NOMO-1 (cell line): ENCODE results near the gene PTGFR.

Experiments used
- DNase-seq, 2 experiments: peaks; one replicate each; lab custom pipeline; 2025; ENCODE audit not compliant: unreplicated experiment in 2 of 2; lab: John Stamatoyannopoulos, UW

The PTGFR gene, protein sequence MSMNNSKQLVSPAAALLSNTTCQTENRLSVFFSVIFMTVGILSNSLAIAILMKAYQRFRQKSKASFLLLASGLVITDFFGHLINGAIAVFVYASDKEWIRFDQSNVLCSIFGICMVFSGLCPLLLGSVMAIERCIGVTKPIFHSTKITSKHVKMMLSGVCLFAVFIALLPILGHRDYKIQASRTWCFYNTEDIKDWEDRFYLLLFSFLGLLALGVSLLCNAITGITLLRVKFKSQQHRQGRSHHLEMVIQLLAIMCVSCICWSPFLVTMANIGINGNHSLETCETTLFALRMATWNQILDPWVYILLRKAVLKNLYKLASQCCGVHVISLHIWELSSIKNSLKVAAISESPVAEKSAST

DNA sequence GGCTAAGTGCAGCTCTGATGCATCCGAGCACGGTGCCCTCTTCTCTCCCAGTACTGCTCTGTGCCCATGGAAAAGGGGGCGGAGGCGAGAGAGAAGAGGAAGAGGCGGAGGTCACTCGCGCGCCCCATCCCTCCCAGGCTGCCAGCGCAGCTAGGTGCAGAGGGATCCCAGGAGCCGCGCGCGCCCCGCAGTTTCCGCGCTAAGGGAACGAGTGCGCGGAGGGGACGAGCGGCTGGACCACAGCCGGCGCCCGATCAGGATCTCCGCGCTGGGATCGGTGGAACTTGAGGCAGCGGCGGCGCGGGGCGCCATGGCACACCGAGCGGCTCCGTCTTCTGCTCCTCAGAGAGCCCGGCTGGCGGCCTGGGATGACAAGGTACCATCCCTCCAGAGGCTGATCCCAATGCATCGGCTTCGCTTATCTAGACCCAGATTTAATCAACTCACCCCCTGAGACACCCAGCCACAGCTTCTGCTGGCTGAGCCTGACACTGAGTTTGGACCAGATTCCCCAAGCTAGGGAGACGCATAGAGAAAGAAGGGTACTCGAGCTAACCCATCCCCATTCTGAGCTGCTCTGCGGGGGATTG lies at the start of gene PTGFR:
Gene PTGFR, plus strand, starts transcription at position 114 of the 590 bp plus-strand sequence. CDS start 1,770 bp downstream, outside the sequence.
- DNase-seq, result no peak

DNA sequence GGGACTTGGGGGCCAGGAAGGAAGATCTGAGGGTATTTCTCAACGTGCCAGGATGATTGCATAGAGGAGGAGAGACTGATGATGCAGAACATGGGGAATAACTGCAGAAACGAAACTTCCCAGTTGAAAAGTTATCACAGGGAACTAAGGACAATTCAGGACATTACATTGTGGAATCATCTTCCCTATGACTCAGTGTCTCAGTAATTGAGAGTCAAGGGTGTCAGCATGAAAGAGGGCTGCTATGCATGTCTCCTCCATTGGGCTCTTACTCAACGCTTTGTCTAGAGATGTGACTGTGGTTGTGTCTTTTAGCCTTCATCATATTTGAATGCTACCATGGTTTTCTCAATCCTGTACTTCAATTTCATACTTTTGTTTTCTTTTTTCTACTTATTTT lies 48.9 kb upstream of the PTGFR start:
- DNase-seq, result no peak

DNA sequence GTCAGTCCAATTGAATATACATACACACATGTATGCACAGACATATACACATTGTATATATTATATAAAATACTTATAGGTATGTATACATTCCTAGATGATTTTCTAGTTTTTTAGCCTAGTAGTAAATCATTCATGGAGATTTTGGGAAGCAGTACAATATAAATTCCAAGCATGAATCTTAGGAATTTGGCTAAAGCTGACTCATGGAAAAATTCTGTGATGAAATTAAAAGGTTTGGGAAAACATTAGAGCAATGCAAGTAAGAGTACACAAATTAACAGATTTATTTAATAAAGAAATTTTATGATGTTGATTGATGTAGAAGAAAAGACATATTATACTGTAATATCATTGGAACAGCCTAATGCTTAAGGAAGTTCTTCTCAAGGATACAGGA lies 43.7 kb upstream of the PTGFR start:
- no peak for DNase-seq

DNA sequence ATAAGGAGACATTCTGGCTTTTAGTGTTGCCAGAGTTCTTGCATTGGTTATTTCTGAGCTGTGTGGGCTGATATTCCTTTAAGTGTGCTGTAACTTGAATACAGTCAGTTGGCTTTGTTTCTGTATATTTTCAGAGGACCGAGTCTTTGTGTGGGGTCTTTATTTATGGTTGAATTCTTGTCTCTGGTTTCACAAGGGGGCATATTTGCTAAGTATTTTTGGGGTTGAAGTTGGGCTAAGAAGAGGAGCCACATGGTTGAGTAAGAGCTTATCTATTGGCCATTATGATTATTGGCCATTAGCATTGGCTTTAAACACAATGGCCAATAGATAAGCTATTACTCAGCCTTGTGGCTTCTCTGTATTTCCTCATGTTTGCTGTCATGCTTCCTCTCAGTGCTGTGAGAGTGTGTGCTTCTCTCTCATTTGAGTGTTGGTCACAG lies 26.3 kb upstream of the PTGFR start:
- DNase-seq, result no peak

DNA sequence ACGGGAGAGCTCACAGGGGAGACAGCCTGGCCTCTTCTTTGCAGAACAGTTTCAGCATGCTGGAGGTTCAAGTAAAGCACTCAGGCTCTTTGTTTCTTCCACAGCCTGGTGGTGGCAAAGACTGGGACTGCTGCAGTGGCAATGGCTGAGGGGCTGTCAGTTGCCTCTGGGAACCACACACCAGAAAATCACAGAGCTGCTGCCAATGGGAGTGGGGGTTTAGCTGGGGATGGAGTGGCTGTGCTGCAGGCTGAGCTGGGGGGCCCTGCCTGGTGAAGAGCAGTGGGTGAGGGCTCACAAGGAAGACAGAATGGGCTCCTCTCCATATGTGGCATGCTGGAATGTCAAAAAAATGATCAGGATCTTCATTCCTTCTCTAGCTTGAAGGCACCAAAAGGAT lies 25.6 kb upstream of the PTGFR start:
- no peak for DNase-seq

DNA sequence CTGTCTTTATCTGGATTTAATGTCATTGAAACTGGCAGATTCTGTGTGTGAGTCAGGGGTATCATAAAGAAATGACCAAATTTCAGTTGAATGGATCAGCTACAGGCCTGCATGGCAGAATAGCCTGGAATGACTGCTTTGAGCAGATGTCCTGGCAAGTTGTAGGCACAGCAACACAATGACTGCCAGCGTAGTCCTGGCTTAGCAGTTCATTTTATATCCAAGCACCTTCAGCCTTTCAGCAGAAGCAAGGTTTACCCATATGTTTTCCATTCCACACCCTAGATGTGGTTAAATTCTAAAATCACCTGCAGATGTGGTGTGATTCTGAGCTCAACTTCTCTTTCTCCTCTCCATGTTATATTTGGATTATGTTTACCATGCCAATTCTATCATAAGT lies 22.3 kb upstream of the PTGFR start:
- DNase-seq, result no peak

DNA sequence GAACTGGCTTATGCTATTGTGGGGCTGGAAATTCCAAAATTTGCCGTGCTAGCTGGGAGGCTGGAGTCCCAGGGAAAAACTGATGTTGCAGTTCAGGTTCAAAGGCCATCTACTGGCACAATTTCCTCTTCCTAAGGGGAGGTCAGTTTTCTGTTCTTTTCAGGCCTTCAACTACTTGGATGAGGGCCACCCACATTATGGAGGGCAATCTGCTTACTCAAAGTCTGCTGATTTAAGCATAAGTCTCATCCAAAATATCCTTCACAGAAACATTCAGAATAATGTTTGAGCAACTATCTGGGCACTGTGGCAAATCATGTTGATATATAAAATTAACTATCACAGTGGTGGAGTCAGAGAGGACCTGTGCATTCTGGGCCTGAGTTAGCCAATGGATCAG lies 21.2 kb upstream of the PTGFR start:
- no peak for DNase-seq

DNA sequence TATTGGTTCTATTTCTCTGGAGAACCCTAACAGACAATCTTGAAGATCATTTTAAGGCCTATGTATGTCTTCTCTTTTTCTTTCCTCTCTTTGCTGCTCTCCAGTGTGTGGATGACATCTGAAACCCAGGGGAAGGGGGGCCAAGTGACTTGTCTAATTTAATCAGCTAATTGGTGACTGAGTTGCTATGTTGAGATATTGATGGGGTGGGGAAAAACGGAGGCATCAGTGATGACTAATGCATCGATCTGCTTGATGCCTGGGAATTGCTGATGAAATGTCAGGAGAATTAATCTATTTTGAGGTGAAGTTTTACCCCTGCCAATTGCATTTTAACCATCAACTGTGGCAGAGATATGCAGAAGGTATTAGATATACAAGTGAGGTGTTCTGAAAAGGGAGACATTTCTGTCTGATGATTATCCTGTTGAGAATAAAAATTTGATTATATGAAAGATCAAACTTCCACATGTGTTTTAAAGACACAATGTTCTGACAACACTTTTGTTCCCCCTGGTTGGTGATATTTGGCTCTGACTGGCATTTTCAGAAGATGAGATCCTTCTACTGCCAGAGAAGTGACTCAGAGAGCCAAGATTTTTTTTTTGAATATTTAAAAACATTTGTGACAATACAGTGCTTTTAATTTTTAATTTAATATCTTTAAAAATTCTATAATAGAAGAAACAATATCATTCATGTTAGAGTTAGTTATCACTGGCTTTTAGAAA lies 18.7 kb upstream of the PTGFR start:
- DNase-seq, result no peak

DNA sequence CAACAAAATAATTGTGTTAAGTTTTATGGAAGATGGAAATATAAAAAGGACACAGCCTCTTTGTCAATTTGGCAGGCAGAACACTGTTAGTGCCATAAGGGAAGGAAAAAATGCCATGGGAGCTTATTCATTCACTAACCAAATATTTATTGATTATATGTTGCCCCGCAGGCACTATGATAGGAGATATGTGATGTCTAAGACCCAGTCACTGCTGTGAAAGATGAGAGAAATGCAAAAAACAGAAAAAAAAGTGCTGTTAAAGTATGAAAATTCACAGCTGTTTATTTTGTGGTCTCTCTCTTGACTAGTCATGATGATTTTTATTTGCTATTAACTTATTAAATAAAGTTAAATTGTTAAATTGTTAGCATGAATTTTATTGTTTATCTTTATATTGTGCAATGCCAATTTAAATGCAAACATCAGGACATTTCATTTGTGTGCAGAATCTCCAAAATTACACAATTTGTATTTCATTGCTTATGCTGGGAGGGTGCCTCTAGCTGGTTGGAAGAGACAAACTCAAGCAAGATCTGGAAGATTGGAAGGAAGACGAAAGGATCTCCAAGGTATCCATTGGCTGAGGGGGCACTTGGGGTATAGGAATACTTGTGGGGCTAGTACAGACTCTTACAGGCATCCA lies 17.8 kb upstream of the PTGFR start:
- no peak for DNase-seq

DNA sequence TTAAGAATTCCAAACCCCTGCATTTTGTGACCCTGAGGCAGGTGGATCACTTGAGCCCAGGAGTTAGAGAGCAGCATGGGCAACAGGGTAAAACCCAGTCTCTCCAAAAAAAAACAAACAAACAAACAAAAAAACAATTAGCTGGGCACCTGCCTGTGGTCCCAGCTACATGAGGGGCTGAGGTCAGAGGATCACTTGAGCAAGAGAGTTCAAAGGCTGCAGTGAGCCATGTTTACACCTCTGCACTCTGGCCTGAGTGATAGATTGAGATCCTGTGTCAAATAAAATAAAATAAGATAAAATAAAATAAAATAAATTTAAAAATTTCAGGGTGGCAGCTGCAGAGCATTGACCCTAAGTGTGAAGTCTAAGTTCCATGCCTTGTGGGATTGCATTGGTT lies 16.7 kb upstream of the PTGFR start:
- DNase-seq, result no peak

DNA sequence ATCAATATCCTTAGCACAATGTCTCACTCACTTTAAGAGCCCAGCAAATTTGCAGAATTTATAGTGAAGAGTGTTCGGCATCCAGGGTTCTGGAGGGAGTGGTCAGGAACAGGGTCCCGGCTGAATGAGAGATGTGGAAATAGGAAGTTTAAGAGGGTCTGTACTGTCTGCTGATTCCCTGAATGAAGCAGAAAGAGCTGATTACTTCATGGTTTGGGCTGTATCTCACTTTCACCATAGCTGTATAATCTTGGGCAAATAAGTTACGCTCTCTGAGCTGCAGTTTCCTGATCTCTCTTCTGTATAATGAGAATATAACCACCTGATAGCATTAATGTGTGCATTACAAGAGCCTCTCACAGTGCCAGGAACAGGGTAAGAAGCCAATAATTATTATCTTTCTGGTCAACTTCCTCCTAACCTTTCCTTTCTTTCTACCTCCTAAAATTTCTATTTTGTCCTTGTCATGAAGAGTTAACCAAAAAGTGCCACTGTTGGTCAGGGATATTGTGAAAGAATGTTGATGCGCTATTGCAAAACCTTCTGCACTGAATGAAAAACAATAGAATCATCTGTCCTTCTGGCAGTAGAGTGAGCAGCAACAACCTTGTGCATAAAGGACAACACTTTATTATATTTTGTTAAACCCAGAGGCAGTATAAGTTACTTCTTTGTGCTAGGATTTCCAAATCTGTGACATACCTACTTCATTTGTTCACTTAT lies 14.7 kb upstream of the PTGFR start:
- DNase-seq, result peak; percentile 62 to 89

DNA sequence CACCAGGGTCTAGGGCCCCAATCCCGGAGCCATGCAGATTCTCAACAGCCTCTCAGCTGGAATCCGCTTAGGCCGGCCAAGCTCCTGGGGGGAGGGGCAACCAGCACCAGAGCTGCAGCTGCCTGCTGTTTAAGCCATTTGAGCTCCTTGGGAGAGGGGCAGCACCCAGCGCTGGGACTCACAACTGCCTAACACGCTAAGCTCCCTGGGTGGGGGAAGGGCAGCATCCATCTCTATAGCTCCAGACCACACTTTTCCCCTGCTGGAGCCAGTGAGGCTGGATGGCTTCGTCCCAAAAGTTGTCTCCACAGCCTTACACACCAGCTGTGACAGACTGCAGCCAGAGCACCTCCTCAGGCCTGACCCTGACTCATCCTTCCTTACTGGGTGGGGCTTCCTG lies 6.9 kb upstream of the PTGFR start:
- DNase-seq, result no peak

DNA sequence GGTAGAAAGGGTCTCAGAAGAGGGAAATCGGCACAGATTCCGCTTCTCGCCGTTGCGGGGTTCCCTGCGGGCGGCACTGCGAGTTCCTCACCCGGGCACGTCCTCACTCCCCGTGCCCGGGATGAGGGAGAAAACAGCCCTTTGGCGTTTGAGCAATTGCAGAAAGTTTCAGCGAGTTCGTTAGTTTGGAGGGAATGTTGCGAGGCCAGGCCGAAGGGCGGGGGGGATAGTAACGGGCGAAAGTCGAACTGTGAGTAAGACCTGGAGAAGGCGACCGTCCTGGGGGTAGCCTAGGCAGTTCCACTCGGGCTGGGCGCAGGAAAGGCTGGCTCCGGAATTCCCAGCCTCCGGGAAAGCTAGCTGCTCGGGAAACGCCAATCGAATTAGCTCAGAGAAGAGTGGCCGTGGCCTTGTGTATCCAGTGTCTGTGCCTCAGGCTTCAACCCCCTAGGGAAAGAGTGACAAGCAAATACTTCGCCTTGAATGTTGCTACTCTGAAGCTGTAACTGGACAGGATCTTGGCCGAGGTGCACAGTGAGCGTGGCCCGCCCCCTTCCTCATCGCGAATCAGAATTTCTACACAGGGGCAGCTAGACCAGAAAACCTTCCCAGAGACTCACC lies 787 bp downstream of the PTGFR start:
- DNase-seq, result peak; percentile 24 to 34

DNA sequence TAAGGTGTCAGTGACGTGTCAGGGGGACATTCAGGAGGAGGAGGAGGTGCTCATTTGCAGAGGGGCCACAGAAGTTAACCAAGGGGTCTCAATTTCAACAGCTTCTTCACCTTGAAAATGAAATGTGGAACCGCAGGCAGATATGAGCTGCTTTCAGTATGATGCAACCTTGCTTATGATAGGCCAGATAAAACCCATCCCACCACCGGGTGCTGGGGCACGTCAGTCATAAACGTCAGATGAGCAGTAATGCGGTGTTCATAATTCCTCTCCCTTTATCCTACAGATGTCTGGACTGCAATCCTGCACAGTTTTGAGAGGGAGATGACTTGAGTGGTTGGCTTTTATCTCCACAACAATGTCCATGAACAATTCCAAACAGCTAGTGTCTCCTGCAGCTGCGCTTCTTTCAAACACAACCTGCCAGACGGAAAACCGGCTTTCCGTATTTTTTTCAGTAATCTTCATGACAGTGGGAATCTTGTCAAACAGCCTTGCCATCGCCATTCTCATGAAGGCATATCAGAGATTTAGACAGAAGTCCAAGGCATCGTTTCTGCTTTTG lies 1.7 kb downstream of the PTGFR start:
- DNase-seq, result peak; percentile 25 to 68

DNA sequence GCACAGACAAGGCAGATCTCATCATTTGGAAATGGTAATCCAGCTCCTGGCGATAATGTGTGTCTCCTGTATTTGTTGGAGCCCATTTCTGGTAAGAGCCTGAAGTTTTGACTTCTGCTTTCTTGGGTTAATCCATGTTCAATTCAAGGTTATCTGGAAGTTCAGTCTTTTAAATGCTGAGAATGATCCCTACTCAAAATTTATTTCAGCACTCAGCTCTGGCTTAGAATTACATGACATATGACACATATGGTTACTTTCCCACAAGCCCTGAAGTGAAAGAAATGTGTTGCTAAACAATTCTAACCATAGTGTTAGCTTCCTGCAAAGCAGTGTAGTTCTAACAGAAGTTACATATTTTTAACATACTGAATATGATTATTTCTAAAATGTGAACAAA lies 2.7 kb downstream of the PTGFR start:
- no peak for DNase-seq

DNA sequence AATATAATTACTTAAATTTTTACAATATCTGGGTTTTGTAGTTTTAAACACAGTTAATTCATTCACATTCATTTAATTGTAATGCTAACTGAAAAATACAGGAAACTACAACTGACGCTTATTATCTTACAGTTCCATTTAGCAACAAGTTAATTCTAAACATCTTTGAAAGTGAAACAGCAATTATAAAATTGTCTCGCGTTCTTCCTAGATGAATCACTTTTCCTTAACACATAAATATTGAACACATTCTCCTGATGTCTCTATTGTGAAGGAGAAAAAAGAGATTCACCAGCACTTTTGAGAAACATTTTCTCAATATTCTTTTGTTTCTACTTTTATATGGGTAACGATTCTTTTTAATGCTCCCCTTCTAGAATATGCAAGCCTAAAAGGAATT lies 6.4 kb downstream of the PTGFR start:
- peak in 1 of 2 experiments; percentile 16 for DNase-seq

DNA sequence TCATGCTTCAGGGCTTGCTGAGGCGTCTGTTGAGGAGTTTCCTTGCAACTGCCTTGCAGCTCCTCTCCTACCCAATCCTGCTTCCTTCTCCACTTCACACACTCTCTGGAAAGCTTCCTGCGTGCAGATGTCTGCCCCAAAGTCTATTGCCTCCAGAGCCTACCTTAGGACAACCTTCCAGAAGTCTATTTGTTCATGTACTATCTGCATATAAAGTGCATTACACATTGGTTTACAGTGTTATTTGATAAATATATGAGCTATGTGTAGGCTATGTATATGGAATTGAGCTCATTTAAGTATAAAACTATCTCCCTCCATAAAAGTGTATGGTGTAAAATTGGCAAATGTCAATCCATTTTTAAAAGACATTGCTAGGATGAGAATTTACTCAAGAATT lies 9.8 kb downstream of the PTGFR start:
- no peak for DNase-seq

DNA sequence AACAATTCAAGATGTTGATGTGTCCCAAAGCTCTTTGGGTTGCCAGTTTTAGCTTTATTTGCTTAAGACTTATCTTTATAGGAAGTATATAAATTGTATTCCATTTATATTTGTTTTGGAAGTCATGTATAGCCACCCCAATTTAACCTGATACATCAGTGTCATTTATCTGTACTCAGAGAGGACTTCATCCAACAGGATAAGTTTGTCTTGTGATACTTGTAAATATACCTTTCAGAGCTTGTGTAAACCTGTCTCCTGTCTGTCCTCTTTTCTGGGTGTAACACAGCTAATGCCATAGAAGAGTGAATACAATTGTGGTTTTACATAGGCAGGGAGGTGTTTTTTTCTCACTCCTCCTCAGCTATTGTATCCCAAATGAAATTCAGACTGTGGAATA lies 10.4 kb downstream of the PTGFR start:
- no peak for DNase-seq

DNA sequence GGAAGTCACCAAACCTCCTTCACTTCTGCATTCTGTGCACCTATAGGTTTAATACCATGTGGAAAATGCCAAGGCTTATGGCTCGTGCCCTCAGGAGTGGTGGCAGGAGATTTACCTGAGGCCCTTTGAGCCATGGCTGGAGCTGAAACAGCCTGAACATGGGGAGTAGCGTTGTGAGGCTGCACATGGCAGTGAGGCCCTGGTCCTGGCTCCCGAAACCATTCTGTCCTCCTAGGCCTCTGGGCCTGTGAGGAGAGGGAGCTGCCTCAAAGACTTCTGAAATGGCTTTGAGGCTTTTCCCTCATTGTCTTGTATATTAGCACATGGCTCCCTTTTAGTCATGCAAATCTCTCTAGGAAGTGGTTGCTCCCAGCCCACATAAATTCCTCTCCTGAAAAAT lies 20.6 kb downstream of the PTGFR start:
- DNase-seq, result no peak

DNA sequence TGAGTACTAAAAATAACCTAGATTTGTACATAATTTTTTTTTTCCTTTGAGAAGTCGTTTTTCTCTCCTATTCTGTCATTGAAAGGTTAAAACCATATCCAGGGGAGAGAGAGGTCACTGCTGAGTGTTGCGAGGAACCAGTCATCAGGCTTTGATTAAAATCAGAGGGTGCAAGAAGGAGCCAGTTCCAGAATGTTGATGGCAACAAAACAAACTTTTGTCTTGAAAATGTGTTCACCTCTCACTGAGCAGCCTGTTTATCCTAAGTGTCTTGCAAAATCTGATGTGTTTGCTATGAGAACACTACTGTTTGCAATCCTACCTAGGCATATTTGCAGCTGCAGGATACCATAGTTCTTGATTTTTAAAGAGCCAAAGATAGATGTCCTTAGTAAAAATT lies 25.9 kb downstream of the PTGFR start:
- DNase-seq, result no peak
